GM23338 (cell line): Measurements from ENCODE around the gene MED7. TPM values are rescaled to one million over a fixed set of nuclear protein-coding genes. Genes with fewer than 3 reads are reported as not detected.
A peak's percentile ranks its signal among the peaks of the same experiment; 100 is the strongest.

Source experiments
- ATAC-seq: fragments of 200-7000 bp; cut with Tn5 transposase; 3 replicates; pipeline ENCODE4 v1.9.1; 2020
- DNase-seq: peaks from one replicate; pipeline ENCODE4 v3.0.0-alpha.2; 2015; ENCODE audit warnings: low spot score
- H2AFZ ChIP-seq: fragments of 200-600 bp; sonication (generic); 2 replicates; pipeline ENCODE4 v1.8.0; 2016; ENCODE audit warnings: antibody characterized with exemption, mild to moderate bottlenecking, moderate library complexity
- H3F3A ChIP-seq: fragments of 200-600 bp; sonication (generic); replicated peaks from 2 replicates; pipeline ENCODE4 v1.8.0; 2017; ENCODE audit warnings: antibody characterized with exemption, mixed run types, low read depth
- H3K27ac ChIP-seq: fragments of 200-600 bp; sonication (generic); 2 replicates; pipeline ENCODE4 v1.6.1; 2016; ENCODE audit warnings: low read depth
- H3K27me3 ChIP-seq: fragments of 200-600 bp; sonication (generic); 2 replicates; pipeline ENCODE4 v1.8.0; 2016; ENCODE audit warnings: mild to moderate bottlenecking, mixed run types, moderate library complexity; ENCODE audit not compliant: insufficient read depth
- H3K36me3 ChIP-seq: fragments of 200-600 bp; sonication (generic); 2 replicates; pipeline ENCODE4 v1.8.0; 2016; ENCODE audit warnings: mild to moderate bottlenecking; ENCODE audit not compliant: insufficient read depth
- H3K4me1 ChIP-seq: fragments of 200-600 bp; sonication (generic); 2 replicates; pipeline ENCODE4 v1.8.0; 2016; ENCODE audit warnings: mild to moderate bottlenecking, moderate library complexity; ENCODE audit not compliant: insufficient read depth
- H3K4me2 ChIP-seq: fragments of 200-600 bp; sonication (generic); 2 replicates; pipeline ENCODE4 v1.7.1; 2017; ENCODE audit warnings: mixed run types
- H3K4me3 ChIP-seq: fragments of 200-600 bp; sonication (generic); 2 replicates; pipeline ENCODE4 v1.6.1; 2016; ENCODE audit warnings: mixed run types
- H3K79me2 ChIP-seq: fragments of 200-600 bp; sonication (generic); replicated peaks from 2 replicates; pipeline ENCODE4 v1.8.0; 2017; ENCODE audit warnings: mild to moderate bottlenecking; ENCODE audit not compliant: insufficient read depth
- H3K9me2 ChIP-seq: fragments of 200-600 bp; sonication (generic); 2 replicates; pipeline ENCODE4 v1.8.0; 2017; ENCODE audit not compliant: insufficient read depth
- H4K20me1 ChIP-seq: fragments of 200-600 bp; sonication (generic); replicated peaks from 2 replicates; pipeline ENCODE4 v1.8.0; 2017; ENCODE audit warnings: mild to moderate bottlenecking; ENCODE audit not compliant: insufficient read depth
- H3K27ac Mint-ChIP-seq: 2 replicates; pipeline ENCODE4 v1.8.0; 2020; ENCODE audit warnings: inconsistent platforms, mild to moderate bottlenecking, moderate library complexity, mixed read lengths
- H3K27me3 Mint-ChIP-seq: 3 replicates; pipeline ENCODE4 v1.8.0; 2022; ENCODE audit warnings: low read depth, mild to moderate bottlenecking, moderate library complexity, mixed read lengths, inconsistent platforms; ENCODE audit not compliant: insufficient read depth, poor library complexity
- H3K36me3 Mint-ChIP-seq: 3 replicates; pipeline ENCODE4 v1.8.0; 2021; ENCODE audit warnings: low read depth, mild to moderate bottlenecking, inconsistent platforms, moderate library complexity, mixed read lengths
- H3K4me1 Mint-ChIP-seq: 3 replicates; pipeline ENCODE4 v1.8.0; 2020; ENCODE audit warnings: mild to moderate bottlenecking, inconsistent platforms, mixed read lengths
- H3K4me3 Mint-ChIP-seq: 3 replicates; pipeline ENCODE4 v1.8.0; 2021; ENCODE audit warnings: moderate library complexity, mild to moderate bottlenecking, inconsistent platforms, mixed read lengths
- H3K9me3 Mint-ChIP-seq: 3 replicates; pipeline ENCODE4 v1.8.0; 2020; ENCODE audit warnings: moderate library complexity, mild to moderate bottlenecking, inconsistent platforms, mixed read lengths
- CTCF ChIP-seq, 2 experiments: fragments of 200-600 bp in 1 of 2; sonication (generic) in 1 of 2; conservative IDR thresholded peaks; 2 replicates each; pipeline versions ENCODE4 v1.5.1 to v1.6.1; 2016 to 2017; ENCODE audit warnings: antibody characterized with exemption in 2 of 2, low read depth in 2 of 2, mild to moderate bottlenecking in 2 of 2, moderate library complexity in 1 of 2
- ETS1 ChIP-seq: IDR thresholded peaks from 2 replicates; pipeline ENCODE4 v1.6.1; 2016; ENCODE audit warnings: antibody characterized with exemption
- NANOG ChIP-seq: IDR thresholded peaks from 2 replicates; pipeline ENCODE4 v1.6.1; 2016; ENCODE audit warnings: antibody characterized with exemption, borderline replicate concordance
- POLR2AphosphoS5 ChIP-seq: IDR thresholded peaks from 2 replicates; pipeline ENCODE4 v1.6.1; 2016; ENCODE audit warnings: antibody characterized with exemption, low read depth
- polyA plus RNA-seq: library from polyadenylated mRNA; unstranded; fragments of >200 nt; fragmentation: Nextera tagmentation; extraction: Ambion mirVana; gene quantifications from 2 replicates; pipeline ENCODE4 v1.2.1, GENCODE V29; 2016
- total RNA-seq: library from RNA; depleted of rRNA; stranded (reverse); fragments of >200 nt; shearing (Covaris generic); gene quantifications from 2 replicates; pipeline ENCODE4 v1.2.3, GENCODE V29; 2014

Gene MED7
- total and polyA plus RNA-seq, 2 experiments from 2014 or later, result 9.7 to 34.4 TPM

- H3K36me3 ChIP-seq, result no peaks in the 10 kb centered on the region
- Mint-ChIP-seq H3K4me1 (peaks cover 2% of the 10 kb centered on the region; the same call in 2 of the 3 replicates), H3K36me3 (no peaks in the 10 kb centered on the region)
These were observed 6.3 kb upstream of the MED7 start for GRCh38 chr5:157148734-157149615.

DNA sequence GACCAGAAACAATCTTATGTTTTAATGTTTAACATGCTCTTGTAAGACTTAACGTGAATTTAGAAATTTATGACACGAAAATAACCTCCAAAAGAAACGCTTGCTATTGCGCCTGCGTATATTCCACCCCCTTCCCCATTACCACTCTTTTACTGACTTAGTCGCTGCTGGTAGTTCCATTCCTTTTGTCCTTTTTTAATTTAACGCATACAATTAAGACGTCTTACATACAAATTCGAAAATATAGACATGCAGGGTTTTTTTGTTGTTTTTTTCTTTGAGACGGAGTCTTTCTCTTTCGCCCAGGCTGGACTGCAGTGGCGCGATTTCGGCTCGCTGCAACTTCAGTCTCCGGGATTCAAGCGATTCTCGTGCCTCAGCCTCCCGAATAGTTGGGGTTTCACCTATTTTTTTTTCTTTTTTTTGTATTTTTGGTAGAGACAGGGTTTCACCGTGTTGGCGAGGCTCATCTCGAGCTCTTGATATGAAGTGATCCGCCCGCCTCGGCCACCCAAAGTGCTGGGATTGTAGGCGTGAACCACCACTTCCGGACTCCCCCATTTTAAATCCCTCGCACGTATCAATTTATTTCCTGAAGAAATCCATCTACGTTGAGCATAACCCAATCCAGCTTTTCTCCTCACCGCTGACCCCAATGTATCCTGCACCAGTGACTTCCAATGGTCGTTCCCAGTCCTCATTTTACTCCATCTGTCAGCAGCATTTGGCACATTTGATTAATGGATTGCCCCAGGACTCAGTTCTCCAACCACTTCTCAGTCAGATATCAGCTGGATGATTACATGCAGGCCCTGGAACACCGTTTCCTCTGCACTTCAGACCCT lies 684 bp upstream of the MED7 start:
- Histone ChIP-seq H4K20me1 (no peaks in the 10 kb centered on the region), H3K27me3 (no peaks in the 10 kb centered on the region), H3K9me2 (no peaks in the 10 kb centered on the region), H3K4me2 (peak overlapping the region; percentile 34), H2AFZ (peak overlapping the region; percentile 26; the same call in 1 of the 2 replicates), H3K4me1 (peaks cover 4% of the 10 kb centered on the region; the same call in 1 of the 2 replicates), H3K27ac (no peak overlapping the region), H3K79me2 (peaks cover 33% of the 10 kb centered on the region), H3K36me3 (0 out of 2 replicates have a peak, but pooled peaks cover 5% of the 10 kb centered on the region), H3F3A (no peaks in the 10 kb centered on the region), H3K4me3 (peak overlapping the region; percentile 63)
- H3K4me3 Mint-ChIP-seq, result peak overlapping the region; percentile 86
- peak overlapping the region; percentile 92 for H3K27ac Mint-ChIP-seq
- H3K27me3 Mint-ChIP-seq, result peaks cover 5% of the 10 kb centered on the region
- no peaks in the 10 kb centered on the region for H3K9me3 Mint-ChIP-seq
- ATAC-seq (peak; percentile 37), DNase-seq (peak; percentile 18)
- peaks cover 20% of the 10 kb centered on the region for H3K36me3 Mint-ChIP-seq
- H3K4me1 Mint-ChIP-seq, result peaks cover 7% of the 10 kb centered on the region; the same call in 2 of the 3 replicates
- TF ChIP-seq POLR2AphosphoS5, result no peak
- no peak for TF ChIP-seq ETS1
- no peak for TF ChIP-seq CTCF (conservative IDR thresholded peaks at IDR 0.05; ENCODE audit: low read depth in 2 of 2)

More at GRCh38 chr5:157148734-157149615, 6.3 kb upstream of the MED7 start:
- Histone ChIP-seq H2AFZ (no peak overlapping the region; the same call in 1 of the 2 replicates), H3K4me3 (no peak overlapping the region), H3K4me1 (no peaks in the 10 kb centered on the region), H4K20me1 (no peaks in the 10 kb centered on the region), H3K4me2 (no peak overlapping the region), H3K9me2 (no peaks in the 10 kb centered on the region), H3K27ac (no peak overlapping the region), H3K27me3 (no peaks in the 10 kb centered on the region), H3F3A (no peaks in the 10 kb centered on the region), H3K79me2 (no peaks in the 10 kb centered on the region)
- Mint-ChIP-seq H3K9me3 (no peaks in the 10 kb centered on the region), H3K4me3 (no peak overlapping the region), H3K27ac (no peak overlapping the region), H3K27me3 (no peaks in the 10 kb centered on the region)
- no peak for TF ChIP-seq NANOG
- TF ChIP-seq CTCF (conservative IDR thresholded peaks at IDR 0.05; ENCODE audit: low read depth in 2 of 2), result peak; percentile 88 to 89
- ATAC-seq (peak; percentile 87), DNase-seq (peak; percentile 86)
